ENCODE data around the gene FRAT1.
A peak's percentile ranks its signal among the peaks of the same experiment; 100 is the strongest.
"Not testable (repeated sequence)": the region's sequence is repeated elsewhere in the genome, so short reads cannot be mapped to it uniquely, and the experiment has no call there.

The FRAT1 gene, protein sequence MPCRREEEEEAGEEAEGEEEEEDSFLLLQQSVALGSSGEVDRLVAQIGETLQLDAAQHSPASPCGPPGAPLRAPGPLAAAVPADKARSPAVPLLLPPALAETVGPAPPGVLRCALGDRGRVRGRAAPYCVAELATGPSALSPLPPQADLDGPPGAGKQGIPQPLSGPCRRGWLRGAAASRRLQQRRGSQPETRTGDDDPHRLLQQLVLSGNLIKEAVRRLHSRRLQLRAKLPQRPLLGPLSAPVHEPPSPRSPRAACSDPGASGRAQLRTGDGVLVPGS

DNA sequence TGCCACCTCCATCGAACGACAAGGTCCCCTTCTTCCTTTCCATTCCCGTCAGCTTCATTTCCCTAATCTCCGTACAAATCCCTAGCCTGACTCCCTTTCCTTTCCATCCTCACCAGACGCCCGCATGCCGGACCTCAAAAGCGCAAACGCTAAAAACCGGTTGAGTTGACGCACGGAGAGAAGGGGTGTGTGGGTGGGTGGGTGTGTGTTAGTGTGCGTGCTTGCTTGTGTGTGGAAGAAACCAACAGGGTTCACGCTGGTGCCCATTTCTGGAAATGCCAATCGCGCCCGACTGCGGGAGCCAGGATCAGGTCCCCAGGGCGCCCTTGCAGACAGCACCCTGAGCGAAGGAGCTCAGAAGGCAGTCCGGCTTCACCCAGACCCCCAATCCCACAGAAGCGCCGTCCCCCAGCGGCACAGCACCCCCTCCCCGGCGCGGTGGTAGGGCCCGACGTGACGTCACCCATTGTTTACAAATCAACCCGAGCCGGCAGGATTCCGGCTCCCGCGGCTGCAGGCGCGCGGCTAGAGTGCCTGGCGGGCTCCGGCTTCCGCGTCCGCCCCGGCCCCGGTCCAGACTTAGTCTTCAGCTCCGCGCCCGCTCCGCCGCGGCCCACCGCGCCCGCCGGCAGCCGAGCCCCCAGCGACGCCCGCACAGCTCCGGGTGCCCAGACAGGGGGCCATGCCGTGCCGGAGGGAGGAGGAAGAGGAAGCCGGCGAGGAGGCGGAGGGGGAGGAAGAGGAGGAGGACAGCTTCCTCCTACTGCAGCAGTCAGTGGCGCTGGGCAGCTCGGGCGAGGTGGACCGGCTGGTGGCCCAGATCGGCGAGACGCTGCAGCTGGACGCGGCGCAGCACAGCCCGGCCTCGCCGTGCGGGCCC is at the start of gene FRAT1:
Gene FRAT1, plus strand, starts transcription at position 500 of the 880 bp plus-strand sequence. Its CDS starts 183 bp downstream, at position 683.
- DNase-seq (ENCODE audit: low read depth in 3 of 3, low spot score in 1 of 3) = peak; percentile 74 to 85 (median 80)

- no peak for DNase-seq (ENCODE audit: low read depth in 3 of 3, low spot score in 1 of 3)
Measured at GRCh38 chr10:97270523-97271154, 48.4 kb upstream of the FRAT1 start.

DNA sequence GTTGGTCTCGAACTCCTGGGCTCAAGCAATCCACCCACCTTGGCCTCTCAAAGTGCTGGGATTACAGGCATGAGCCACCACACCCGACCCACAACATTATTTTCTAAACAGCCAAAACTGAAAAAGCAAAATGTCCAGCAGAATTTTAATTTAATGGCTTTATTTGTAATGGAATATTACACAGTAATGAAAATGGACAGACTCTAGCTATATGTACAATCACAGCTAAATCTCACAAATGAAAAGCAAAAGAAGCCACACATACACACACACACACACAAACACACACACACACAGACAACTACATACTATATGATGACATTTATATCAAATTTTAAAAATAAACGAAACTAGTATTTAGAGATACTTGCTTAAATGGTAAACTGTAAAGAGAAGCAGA is 45.4 kb upstream of the FRAT1 start:
- no peak for DNase-seq (ENCODE audit: low read depth in 3 of 3, low spot score in 1 of 3)

GRCh38 chr10:97274828-97275227 is 44.2 kb upstream of the FRAT1 start:
- no peak for DNase-seq (ENCODE audit: low read depth in 3 of 3, low spot score in 1 of 3)

DNA sequence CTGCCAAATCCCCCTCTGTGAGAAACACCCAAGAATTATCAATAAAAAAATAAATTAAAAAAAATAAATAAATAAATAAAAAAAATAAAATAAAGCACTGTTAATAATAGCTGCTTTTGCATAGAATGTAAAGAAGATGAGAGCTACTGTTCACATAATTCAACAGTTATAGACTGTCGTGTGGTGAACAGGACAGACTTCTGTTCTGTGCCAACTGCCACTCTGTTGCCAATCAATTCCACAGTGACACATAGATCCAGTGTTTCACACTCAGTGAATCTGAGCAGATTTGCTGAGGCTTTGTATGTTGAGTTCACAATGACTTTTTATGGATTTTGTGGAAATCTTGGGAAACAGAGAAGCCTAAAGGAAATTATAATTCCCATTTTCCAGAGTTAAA is 41.5 kb upstream of the FRAT1 start:
- no peak for DNase-seq (ENCODE audit: low read depth in 3 of 3, low spot score in 1 of 3)

GRCh38 chr10:97278491-97278989 is 40.5 kb upstream of the FRAT1 start:
- no peak for DNase-seq (ENCODE audit: low read depth in 3 of 3, low spot score in 1 of 3)

DNA sequence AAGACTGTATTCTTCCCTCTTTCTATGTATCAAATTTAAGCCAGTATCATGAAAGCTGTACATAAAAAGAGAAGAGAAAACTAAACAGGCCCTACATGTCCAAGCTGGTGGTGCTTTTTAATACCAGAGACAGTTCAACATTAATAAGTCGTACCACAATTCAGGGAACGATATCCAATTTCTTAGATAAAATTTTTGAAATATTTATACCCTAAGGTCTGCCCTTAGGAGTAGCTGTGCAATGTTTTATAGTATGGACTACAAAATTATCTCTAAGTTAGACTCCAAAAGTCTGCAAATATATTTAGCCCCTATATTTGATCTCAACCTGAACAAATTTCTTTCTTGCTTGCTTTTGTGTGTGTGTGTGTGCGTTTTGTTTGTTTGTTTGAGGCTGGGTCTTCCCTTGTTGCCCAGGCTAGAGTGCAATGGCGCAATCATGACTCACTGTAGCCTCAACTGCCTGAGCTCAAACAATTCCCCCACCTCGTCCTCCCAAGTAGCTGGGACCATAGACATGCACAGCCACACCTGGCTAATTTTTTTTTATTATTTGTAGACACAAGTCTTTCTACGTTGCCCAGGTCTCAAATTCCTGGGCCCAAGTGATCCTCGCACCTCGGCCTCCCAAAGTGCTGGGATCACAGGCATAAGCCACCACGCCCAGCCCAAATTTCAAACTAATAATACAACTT is 39.8 kb upstream of the FRAT1 start:
- no peak for DNase-seq (ENCODE audit: low read depth in 3 of 3, low spot score in 1 of 3)

DNA sequence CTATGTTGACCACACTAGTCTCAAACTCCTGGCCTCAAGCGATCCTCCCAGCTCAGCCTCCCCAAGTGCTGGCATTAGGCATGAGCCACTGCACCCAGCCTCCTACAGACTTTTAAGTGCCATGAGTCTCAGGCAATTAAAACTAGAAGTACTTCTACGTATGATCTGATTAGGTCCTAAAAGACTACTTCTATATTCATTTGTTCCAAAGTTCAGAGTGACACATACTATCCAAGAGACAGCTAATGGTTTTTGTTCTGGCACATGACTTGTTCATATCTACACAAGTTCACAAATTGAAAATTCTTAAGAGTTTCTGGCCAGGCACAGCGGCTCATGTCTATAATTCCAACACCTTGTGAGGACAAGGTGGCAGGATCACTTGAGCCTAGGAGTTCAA is 38.3 kb upstream of the FRAT1 start:
- DNase-seq (ENCODE audit: low read depth in 3 of 3, low spot score in 1 of 3) = no peak

DNA sequence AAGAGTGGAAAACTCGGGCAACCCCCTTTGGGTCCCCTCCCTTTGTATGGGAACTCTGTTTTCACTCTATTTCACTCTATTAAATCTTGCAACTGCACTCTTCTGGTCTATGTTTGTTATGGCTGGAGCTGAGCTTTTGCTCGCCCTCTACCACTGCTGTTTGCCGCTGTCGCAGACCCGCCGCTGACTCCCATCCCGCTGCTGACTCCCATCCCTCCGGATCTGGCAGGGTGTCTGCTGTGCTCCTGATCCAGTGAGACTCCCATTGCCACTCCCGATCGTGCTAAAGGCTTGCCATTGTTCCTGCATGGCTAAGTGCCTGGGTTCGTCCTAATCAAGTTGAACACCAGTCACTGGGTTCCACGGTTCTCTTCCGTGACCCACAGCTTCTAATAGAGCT is 29.0 kb upstream of the FRAT1 start:
- not testable (repeated sequence) for DNase-seq (ENCODE audit: low read depth in 3 of 3, low spot score in 1 of 3)

GRCh38 chr10:97290576-97291356 is 28.3 kb upstream of the FRAT1 start:
- not testable (repeated sequence) for DNase-seq (ENCODE audit: low read depth in 3 of 3, low spot score in 1 of 3)

- no peak for DNase-seq (ENCODE audit: low read depth in 3 of 3, low spot score in 1 of 3)
Measured at GRCh38 chr10:97291357-97292096, 27.5 kb upstream of the FRAT1 start.

- DNase-seq (ENCODE audit: low read depth in 3 of 3, low spot score in 1 of 3) = peak; percentile 73 to 86 (median 83)
Measured at GRCh38 chr10:97292097-97292861, 26.8 kb upstream of the FRAT1 start, which contains the start of gene ARHGAP19. Gene ARHGAP19 (minus strand): TSS chr10:97292637. CDS start chr10:97292627, 10 bp downstream.

GRCh38 chr10:97292862-97293198 is 26.2 kb upstream of the FRAT1 start:
- no peak for DNase-seq (ENCODE audit: low read depth in 3 of 3, low spot score in 1 of 3)

GRCh38 chr10:97297556-97298222 is 21.4 kb upstream of the FRAT1 start:
- DNase-seq (ENCODE audit: low read depth in 3 of 3, low spot score in 1 of 3) = no peak

- no peak for DNase-seq (ENCODE audit: low read depth in 3 of 3, low spot score in 1 of 3)
Measured at GRCh38 chr10:97298223-97298571, 20.9 kb upstream of the FRAT1 start.

DNA sequence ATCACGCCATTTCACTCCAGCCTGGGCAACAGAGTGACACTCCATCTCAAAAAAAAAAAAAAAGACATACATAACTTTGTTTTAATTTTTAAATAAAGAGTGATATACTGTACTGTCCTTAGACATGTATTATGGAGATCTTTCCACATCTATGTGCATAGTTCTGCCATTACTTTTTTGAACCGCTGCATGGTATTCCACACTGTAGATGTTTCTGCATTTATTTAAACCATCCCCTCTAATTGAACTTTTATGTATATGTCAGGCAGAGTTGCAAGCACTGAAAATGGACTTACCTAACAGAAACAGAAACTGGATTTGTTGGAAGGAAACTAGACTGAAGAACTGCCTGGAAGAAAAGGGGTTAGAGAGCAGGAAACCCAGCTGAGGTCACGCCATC is 18.1 kb upstream of the FRAT1 start:
- no peak for DNase-seq (ENCODE audit: low read depth in 3 of 3, low spot score in 1 of 3)

DNA sequence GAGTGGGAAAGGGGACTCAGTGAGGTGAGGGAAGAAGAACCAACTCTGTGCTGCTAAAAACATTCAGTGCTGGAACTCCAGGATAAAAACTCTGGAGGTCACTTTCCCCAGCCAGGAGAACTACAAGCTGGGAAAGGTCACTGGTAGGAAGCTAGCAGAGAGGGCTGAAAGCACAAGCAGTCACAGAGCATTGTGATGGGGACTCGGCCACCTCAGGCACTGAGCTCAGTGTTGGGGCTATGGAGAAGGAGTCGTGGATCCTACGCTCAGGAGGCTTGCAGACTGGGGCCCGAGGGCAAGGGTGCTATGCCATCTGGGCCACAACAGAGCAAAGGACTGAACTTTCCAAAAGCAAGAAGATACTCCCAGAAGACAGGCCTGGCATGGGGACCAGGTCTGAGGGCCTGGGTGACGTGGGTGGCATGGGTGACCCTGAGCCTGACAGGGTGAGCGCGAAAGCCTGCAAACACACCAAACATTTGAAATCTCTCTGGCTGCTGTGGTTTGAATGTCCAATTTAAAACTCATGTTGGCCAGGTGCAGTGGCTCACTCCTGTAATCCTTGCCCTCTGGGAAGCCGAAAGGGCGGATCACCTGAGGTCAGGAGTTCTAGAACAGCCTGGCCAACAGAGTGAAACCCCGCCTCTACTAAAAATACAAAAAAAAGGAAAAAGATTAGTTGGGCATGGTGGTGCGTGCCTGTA is 16.8 kb upstream of the FRAT1 start:
- no peak for DNase-seq (ENCODE audit: low read depth in 3 of 3, low spot score in 1 of 3)

GRCh38 chr10:97307441-97307840 is 11.6 kb upstream of the FRAT1 start:
- no peak for DNase-seq (ENCODE audit: low read depth in 3 of 3, low spot score in 1 of 3)

All from stimulated activated CD4-positive, alpha-beta T cell treated with anti-CD3 and anti-CD28 coated beads, TNF-alpha, amount 100 ng/mL, for 1 hour (primary cell).